GM12891 (cell line): ENCODE data around the gene CENPE.
"Not testable (repeated sequence)": the region's sequence is repeated elsewhere in the genome, so short reads cannot be mapped to it uniquely, and the experiment has no call there.

ENCODE experiments used
- PAX5 ChIP-seq: IDR thresholded peaks from 2 replicates; pipeline ENCODE4 v1.6.1; 2011; ENCODE audit warnings: low read length, moderate library complexity, mild to moderate bottlenecking; ENCODE audit not compliant: insufficient read depth, severe bottlenecking
- POLR2A ChIP-seq: IDR thresholded peaks from 2 replicates; pipeline ENCODE4 v1.6.1; 2011; ENCODE audit warnings: low read depth, low read length, control low read depth
- POLR2AphosphoS5 ChIP-seq: IDR thresholded peaks from 2 replicates; pipeline ENCODE4 v1.6.1; 2011; ENCODE audit warnings: low read depth, low read length, control low read depth
- POU2F2 ChIP-seq: IDR thresholded peaks from 2 replicates; pipeline ENCODE4 v1.6.1; 2011; ENCODE audit warnings: low read depth, mild to moderate bottlenecking, control low read depth, low read length, moderate library complexity
- SPI1 ChIP-seq: IDR thresholded peaks from 2 replicates; pipeline ENCODE4 v1.6.1; 2011; ENCODE audit warnings: low read depth, low read length, control low read depth
- TAF1 ChIP-seq: IDR thresholded peaks from 2 replicates; pipeline ENCODE4 v1.6.1; 2011; ENCODE audit warnings: low read depth, low read length, control low read depth

- not testable (repeated sequence) for TF ChIP-seq POLR2AphosphoS5, POLR2A, TAF1, POU2F2, PAX5, SPI1
Observed at GRCh38 chr4:103230938-103231337, 32.8 kb upstream of the CENPE start.
